HG02938 (cell line): Measurements from ENCODE around the gene PAK2.
"Not testable (repeated sequence)": the region's sequence is repeated elsewhere in the genome, so short reads cannot be mapped to it uniquely, and the experiment has no call there.

Source experiments
- ATAC-seq: cut with Tn5 transposase; IDR thresholded peaks from one replicate; pipeline ENCODE4 v1.9.1; 2021; ENCODE audit warnings: mild to moderate bottlenecking, moderate library complexity; ENCODE audit not compliant: unreplicated experiment

PAK2 gene

GRCh38 chr3:196735751-196736150 is 3.9 kb upstream of the PAK2 start:
- ATAC-seq = no peak

- ATAC-seq = no peak
Measured at GRCh38 chr3:196736670-196737374, 2.8 kb upstream of the PAK2 start.

DNA sequence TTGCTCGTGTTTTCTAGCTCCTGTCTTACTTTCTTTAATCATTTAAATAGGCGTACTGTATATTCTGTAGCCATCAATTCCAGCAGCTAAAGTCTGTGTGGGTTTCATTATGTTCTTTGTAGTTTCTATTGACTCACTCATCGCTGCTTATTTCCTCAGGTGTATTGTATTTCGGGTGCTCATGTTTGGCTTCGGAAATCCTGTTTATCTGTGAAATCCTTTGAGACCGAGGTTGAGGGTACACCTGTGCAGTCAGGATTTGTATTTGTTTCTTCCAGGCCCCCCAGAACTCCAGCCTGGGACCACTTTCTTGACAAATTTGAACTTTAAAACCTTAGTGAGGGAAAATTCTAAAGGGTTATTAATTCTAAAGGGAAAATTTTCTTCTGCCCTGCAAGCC is 2.0 kb upstream of the PAK2 start:
- no peak for ATAC-seq

DNA sequence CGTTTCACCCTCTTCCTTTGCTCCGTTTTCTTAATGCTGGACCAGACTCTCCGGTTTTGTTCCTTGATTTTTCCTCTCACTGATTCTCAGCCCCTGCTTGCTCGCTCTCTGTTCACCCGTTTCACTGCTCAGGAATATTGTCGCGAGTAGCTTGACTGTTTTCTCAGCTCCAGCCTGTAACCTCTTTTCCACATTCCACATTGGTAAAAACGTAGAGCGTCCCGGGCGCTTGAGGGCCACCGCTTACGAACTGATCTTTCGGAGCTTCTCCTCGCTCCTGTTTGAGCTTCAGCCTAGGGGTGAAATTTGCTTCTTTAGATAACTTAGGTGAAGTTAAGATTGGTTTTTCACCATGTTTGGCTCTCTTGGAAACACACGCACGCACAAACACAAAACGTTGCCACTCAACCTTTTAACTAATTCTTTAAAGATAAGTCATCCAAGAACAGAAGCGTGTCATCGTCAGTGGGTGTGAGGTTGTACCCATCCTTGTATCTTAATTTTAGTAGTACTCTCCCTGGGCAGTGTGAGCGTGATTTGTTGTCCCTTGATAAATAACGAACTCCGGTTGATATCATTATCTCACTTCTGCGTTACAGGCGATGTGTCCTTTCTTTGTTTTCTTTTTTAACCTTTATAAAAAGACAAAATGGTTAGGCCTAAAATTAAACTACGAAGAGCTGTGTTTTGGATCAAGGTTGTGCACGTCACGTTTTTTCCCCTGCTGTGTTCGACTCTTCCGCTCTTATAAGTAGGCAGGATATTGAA is 1.0 kb downstream of the PAK2 start:
- ATAC-seq = peak; percentile 5

- no peak for ATAC-seq
Measured at GRCh38 chr3:196741249-196741889, 1.7 kb downstream of the PAK2 start.

- not testable (repeated sequence) for ATAC-seq
Measured at GRCh38 chr3:196743569-196743968, 3.9 kb downstream of the PAK2 start.

- no peak for ATAC-seq
Measured at GRCh38 chr3:196749125-196749524, 9.5 kb downstream of the PAK2 start.

DNA sequence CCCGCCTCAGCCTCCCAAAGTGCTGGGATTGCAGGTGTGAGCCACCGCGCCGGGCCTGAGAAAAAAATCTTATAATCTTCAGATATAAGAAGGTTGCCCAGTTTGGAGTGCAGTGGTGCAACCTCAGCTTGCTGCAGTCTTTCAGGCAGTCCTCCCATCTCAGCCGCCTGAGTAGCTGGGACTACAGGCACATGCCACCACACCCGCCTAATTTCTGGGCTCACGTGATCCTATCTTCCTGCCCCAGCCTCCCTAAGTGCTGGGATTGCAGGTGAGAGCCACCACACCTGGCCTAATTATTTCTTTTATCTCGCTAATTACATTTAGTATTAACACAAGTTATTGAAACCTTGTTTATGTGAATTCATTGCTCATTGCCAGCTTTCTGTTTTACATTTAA is 13.5 kb downstream of the PAK2 start:
- no peak for ATAC-seq

GRCh38 chr3:196754091-196754981 is 14.7 kb downstream of the PAK2 start:
- ATAC-seq = no peak

- ATAC-seq = no peak
Measured at GRCh38 chr3:196756732-196757131, 17.1 kb downstream of the PAK2 start.

DNA sequence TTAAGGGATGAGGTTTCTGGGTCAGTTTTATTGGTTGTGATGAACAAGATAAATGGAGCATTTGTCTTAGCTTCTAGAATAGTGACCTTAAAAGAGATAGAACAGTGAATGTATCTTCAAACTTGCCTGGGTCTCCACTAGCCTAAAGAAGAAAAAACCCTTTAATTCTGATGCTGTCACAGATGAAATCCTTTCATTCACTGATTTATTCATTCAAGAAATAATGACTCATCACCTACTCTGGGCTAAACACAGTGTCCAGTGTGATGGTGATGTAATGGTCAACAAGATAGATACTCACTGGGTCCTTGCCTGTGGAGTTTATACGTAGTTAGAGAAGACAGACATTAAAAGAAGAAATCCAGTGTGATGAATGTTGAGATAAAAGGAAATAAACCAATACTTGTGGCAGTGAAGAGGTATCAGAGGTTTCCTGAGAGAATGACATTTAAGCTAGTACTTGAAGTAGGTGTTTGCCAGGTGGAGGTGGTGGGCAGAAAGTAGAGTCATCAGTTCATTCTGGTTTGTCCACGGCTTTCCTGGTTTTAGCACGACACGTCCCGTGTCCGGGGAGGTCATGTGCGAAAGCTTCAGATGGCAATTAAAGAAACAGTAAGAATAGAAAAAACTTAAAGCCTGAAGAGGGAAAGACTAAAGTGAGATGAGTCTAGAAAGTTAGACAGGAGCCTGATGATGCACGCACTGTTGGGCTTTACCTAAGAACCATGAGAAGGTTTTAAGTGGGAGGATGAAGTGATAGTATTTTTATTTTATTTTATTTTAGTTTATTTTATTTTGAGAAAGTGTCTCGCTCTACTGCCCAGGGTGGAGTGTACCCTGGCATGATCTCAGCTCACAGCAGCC is 18.5 kb downstream of the PAK2 start:
- ATAC-seq = no peak

GRCh38 chr3:196763179-196763578 is 23.5 kb downstream of the PAK2 start:
- no peak for ATAC-seq

DNA sequence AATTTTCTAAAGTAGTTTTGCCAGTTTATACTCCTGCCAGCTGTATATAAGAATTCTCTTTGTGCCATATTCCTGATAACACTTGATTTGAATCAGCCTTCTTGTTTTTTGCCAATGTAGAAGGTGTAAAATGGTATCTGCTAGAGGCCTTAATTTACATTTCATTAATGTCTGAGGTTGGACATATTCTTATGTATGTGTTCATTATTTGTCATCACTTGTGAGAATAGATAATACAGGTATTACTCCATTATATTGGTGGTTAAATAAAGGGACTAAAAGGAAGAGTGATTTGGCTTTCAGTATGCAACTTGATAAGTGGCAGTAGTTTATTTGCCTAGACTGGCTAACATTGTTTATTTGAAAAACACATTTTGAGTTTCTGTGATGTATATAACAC is 25.8 kb downstream of the PAK2 start:
- no peak for ATAC-seq

DNA sequence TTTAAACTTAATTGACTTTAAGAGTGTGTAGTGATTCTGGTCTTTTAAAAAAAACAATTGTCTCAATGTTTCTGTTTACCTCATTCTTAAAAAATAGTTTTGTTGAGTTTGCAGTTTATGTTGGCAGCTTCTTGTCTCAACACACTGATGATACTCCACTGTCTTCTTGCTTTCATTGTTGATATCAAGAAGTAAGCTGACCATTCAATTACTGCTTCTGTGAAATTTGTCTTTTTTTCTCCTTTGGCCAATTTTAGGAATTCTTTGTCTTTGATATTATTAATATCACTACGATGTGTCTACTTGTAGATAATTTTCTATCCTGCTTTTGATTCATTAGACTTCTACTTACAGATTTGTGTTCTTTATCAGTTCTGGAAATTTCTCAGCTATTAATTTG is 31.4 kb downstream of the PAK2 start:
- no peak for ATAC-seq

- no peak for ATAC-seq
Measured at GRCh38 chr3:196772102-196772501, 32.4 kb downstream of the PAK2 start.

DNA sequence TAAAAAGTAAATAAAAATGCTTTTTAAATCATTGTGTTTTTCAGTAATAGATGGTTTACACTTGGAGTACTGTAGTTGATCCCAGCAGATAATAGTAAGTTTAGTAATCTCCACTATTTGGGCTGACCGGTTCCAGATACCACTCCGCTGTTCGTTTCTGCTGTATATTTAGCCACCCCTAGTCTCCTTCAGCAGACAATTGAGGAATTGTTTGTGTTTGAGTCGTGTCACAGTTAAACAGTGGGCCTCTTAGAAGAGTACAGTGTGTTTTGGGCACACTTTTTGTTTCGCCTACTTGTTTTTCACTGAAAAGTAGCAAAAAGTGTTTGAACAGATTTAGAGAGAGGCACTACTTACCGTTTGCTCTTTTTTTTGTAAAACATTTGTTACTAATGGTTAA is 33.2 kb downstream of the PAK2 start:
- ATAC-seq = no peak

DNA sequence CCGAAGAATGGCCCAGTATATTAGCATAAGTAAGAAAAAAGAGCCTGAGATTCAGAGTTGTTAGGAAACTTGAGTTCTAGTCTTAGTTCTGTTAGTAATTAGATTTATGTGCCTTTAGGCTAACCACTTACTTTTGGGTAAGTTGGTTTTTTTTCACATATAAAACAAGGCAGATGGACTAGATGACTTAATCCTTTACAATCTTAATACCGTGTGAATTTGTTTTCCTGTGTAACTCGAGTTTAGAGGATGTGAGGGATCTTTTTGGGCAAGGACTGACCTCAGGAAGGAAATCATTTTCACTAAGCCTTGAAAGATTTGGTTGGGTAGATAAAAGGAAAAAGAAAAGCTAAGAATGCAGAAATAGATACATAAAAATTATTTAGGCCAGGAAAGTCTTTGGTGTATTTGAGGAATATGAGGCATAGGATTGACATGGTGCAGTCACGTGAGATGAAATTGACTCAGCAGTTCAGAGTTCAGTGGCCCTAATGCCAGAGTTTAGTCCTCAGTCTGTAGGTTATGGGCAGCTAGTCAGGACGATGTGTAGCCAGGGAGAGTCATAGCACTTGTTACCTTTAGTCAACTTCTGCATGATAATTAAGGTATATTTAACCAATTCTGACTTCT is 34.6 kb downstream of the PAK2 start:
- no peak for ATAC-seq

DNA sequence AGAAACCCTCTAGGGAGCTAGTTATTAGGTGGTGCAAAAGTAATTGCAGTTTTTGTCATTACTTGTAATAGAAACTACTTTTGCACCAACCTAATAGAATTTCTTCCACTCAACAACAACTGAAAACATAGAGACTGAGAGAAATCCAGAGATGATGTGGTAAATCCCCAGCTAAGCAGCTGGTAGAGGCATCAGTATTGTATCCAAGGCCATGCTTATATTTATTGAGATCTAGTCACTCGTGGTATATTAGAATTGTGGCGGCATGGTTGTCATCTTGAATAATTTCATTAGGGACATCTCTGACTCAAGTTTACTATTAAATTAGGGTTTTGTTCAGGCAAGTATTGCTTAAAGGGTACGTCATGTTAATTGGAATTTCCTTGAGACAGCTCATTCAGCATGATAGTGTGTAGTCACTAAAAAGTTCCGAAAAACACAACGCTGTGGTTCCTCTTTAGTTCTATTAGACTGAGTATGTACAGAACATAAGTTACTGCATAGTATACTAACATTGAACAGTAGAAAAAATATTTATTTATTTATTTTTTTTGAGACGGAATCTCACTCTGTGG is 35.3 kb downstream of the PAK2 start:
- ATAC-seq = no peak

- no peak for ATAC-seq
Measured at GRCh38 chr3:196775938-196776337, 36.3 kb downstream of the PAK2 start.
